ENCODE data around the gene BRAF. TPM values are rescaled to one million over a fixed set of nuclear protein-coding genes. Genes with fewer than 3 reads are reported as not detected.

BRAF gene
- 10 to 100 TPM; 32.2 to 94.9 (median 41.0) TPM for total RNA-seq

GRCh38 chr7:140924821-140925421, at the start of gene BRAF:
TSS of gene BRAF (minus strand) at chr7:140924929. CDS start at chr7:140924703, 226 bp downstream.
- Histone ChIP-seq H3K36me3 (no peaks in the 10 kb centered on the region), H3K4me1 (peaks cover 21% of the 10 kb centered on the region), H3K4me3 (peak within 1 kb of the TSS; percentile 96), H3K27me3 (no peaks in the 10 kb centered on the region), H3K9me3 (no peaks in the 10 kb centered on the region), H3K27ac (peak within 1 kb of the TSS; percentile 99)
- peak in 2 of 3 donors; percentile 25 to 90 for TF ChIP-seq POLR2AphosphoS5 (IDR thresholded peaks at IDR 0.05)
- no peak for TF ChIP-seq CTCF (IDR thresholded peaks at IDR 0.05)
- no peak for TF ChIP-seq EP300 (IDR thresholded peaks at IDR 0.05)
- peak in 1 of 2 donors; percentile 39 for TF ChIP-seq POLR2A (IDR thresholded peaks at IDR 0.05)
- WGBS, result under 1% methylated on average over 13 of the region's 56 CpGs
- DNase-seq (ENCODE audit: low spot score in 2 of 2), result peak; percentile 94

GRCh38 chr7:140972876-140973829, 48.4 kb upstream of the BRAF start:
- Histone ChIP-seq H3K4me3 (no peak overlapping the region), H3K27me3 (no peaks in the 10 kb centered on the region), H3K9me3 (no peaks in the 10 kb centered on the region), H3K4me1 (no peaks in the 10 kb centered on the region), H3K27ac (no peak overlapping the region), H3K36me3 (no peaks in the 10 kb centered on the region)
- DNase-seq (ENCODE audit: low spot score in 2 of 2), result no peak
- TF ChIP-seq CTCF (IDR thresholded peaks at IDR 0.05), result no peak
- TF ChIP-seq EP300 (IDR thresholded peaks at IDR 0.05), result no peak
- no peak for TF ChIP-seq POLR2A (IDR thresholded peaks at IDR 0.05)
- TF ChIP-seq POLR2AphosphoS5 (IDR thresholded peaks at IDR 0.05), result no peak
- WGBS, result 58% methylated on average over 9 of the region's 9 CpGs

GRCh38 chr7:140972344-140972743, 47.6 kb upstream of the BRAF start:
- 84% methylated on average over 2 of the region's 2 CpGs for WGBS
- no peak overlapping the region for H3K27ac ChIP-seq
- H3K9me3 ChIP-seq, result no peaks in the 10 kb centered on the region
- no peaks in the 10 kb centered on the region for H3K27me3 ChIP-seq
- no peaks in the 10 kb centered on the region for H3K36me3 ChIP-seq
- no peak for TF ChIP-seq POLR2AphosphoS5 (IDR thresholded peaks at IDR 0.05)
- TF ChIP-seq POLR2A (IDR thresholded peaks at IDR 0.05), result no peak
- no peak for TF ChIP-seq EP300 (IDR thresholded peaks at IDR 0.05)
- no peak for TF ChIP-seq CTCF (IDR thresholded peaks at IDR 0.05)
- DNase-seq (ENCODE audit: low spot score in 2 of 2), result no peak
- no peak overlapping the region for H3K4me3 ChIP-seq
- H3K4me1 ChIP-seq, result no peaks in the 10 kb centered on the region

GRCh38 chr7:140967438-140967837, 42.7 kb upstream of the BRAF start:
- H3K27me3 ChIP-seq, result no peaks in the 10 kb centered on the region
- no peak overlapping the region for H3K27ac ChIP-seq
- TF ChIP-seq POLR2AphosphoS5 (IDR thresholded peaks at IDR 0.05) (no peak), EP300 (IDR thresholded peaks at IDR 0.05) (no peak), CTCF (IDR thresholded peaks at IDR 0.05) (no peak), POLR2A (IDR thresholded peaks at IDR 0.05) (no peak)
- no peaks in the 10 kb centered on the region for H3K9me3 ChIP-seq
- no peak overlapping the region for H3K4me3 ChIP-seq
- DNase-seq (ENCODE audit: low spot score in 2 of 2), result no peak
- H3K4me1 ChIP-seq, result no peaks in the 10 kb centered on the region
- WGBS, result 45% methylated on average over 2 of the region's 2 CpGs
- no peaks in the 10 kb centered on the region for H3K36me3 ChIP-seq

All from suprapubic skin (tissue), 4 donors.